OCI-LY3 (cell line): ENCODE measurements around the gene LCNL1.

Source experiments
- H2AFZ ChIP-seq: fragments of 200-600, 300-600 bp; shearing (Covaris generic); 2 replicates; pipeline ENCODE4 v1.6.0; 2014; ENCODE audit warnings: antibody characterized with exemption, low read depth, low read length
- H3K27ac ChIP-seq: fragments of 200-600, 300-600 bp; sonication (generic); 2 replicates; pipeline ENCODE4 v1.5.1; 2014; ENCODE audit warnings: mild to moderate bottlenecking, low read length, moderate library complexity, mixed read lengths
- H3K27me3 ChIP-seq: fragments of 200-600, 300-600 bp; sonication (generic); 2 replicates; pipeline ENCODE4 v1.6.1; 2014; ENCODE audit warnings: low read depth, low read length, mixed read lengths
- H3K36me3 ChIP-seq: fragments of 200-600, 300-600 bp; sonication (generic); replicated peaks from 2 replicates; pipeline ENCODE3; 2014; ENCODE audit warnings: low read depth, low read length, mixed read lengths
- H3K4me1 ChIP-seq: fragments of 300-600, 200-600 bp; sonication (generic); 2 replicates; pipeline ENCODE4 v1.6.1; 2014; ENCODE audit warnings: low read length, mixed read lengths
- H3K4me2 ChIP-seq: fragments of 200-600, 300-600 bp; sonication (generic); 2 replicates; pipeline ENCODE4 v1.6.1; 2014; ENCODE audit warnings: low read length, mixed read lengths
- H3K4me3 ChIP-seq: fragments of 300-600, 200-600 bp; sonication (generic); 2 replicates; pipeline ENCODE4 v1.5.1; 2014; ENCODE audit warnings: antibody characterized with exemption, mild to moderate bottlenecking, low read length, moderate library complexity
- H3K79me2 ChIP-seq: fragments of 300-600, 200-600 bp; shearing (Covaris generic); 2 replicates; pipeline ENCODE4 v1.6.1; 2014; ENCODE audit warnings: mild to moderate bottlenecking, low read length, mixed read lengths
- H3K9ac ChIP-seq: fragments of 300-600, 200-600 bp; shearing (Covaris generic); 2 replicates; pipeline ENCODE4 v1.6.0; 2014; ENCODE audit warnings: mild to moderate bottlenecking, low read length, moderate library complexity
- H3K9me3 ChIP-seq: fragments of 200-600, 300-600 bp; shearing (Covaris generic); 2 replicates; pipeline ENCODE4 v1.6.1; 2014; ENCODE audit warnings: low read length, mixed read lengths; ENCODE audit not compliant: insufficient read depth
- H4K20me1 ChIP-seq: fragments of 200-600, 300-600 bp; sonication (generic); 2 replicates; pipeline ENCODE4 v1.6.1; 2016; ENCODE audit warnings: low read length, mixed read lengths; ENCODE audit not compliant: insufficient read depth
- EZH2phosphoT487 ChIP-seq: fragments of 200-600 bp; shearing (Covaris generic); IDR thresholded peaks from 2 replicates; pipeline ENCODE4 v1.6.1; 2018; ENCODE audit warnings: antibody characterized with exemption, mixed run types, low read depth
- TF ChIP-seq, protein P1 (sequence below): fragments of 200-600, 300-600 bp; sonication (generic); IDR thresholded peaks from 2 replicates; pipeline ENCODE4 v1.5.1; 2014; ENCODE audit warnings: antibody characterized with exemption, low read length, low read depth

The LCNL1 gene

GRCh38 chr9:136951541-136952320, 31.1 kb upstream of the LCNL1 start, which contains the start of gene LCN12:
LCN12 (plus strand) TSS chr9:136952273; CDS start chr9:136952328, 55 bp downstream.
- TF ChIP-seq, protein P1, sequence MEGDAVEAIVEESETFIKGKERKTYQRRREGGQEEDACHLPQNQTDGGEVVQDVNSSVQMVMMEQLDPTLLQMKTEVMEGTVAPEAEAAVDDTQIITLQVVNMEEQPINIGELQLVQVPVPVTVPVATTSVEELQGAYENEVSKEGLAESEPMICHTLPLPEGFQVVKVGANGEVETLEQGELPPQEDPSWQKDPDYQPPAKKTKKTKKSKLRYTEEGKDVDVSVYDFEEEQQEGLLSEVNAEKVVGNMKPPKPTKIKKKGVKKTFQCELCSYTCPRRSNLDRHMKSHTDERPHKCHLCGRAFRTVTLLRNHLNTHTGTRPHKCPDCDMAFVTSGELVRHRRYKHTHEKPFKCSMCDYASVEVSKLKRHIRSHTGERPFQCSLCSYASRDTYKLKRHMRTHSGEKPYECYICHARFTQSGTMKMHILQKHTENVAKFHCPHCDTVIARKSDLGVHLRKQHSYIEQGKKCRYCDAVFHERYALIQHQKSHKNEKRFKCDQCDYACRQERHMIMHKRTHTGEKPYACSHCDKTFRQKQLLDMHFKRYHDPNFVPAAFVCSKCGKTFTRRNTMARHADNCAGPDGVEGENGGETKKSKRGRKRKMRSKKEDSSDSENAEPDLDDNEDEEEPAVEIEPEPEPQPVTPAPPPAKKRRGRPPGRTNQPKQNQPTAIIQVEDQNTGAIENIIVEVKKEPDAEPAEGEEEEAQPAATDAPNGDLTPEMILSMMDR: no peak
- TF ChIP-seq EZH2phosphoT487: no peak
- Histone ChIP-seq H3K4me2 (no peak within 1 kb of the TSS), H3K27ac (no peak within 1 kb of the TSS)

GRCh38 chr9:136952321-136952850, 30.4 kb upstream of the LCNL1 start:
- Histone ChIP-seq H3K9me3 (no peaks in the 10 kb centered on the region), H3K4me3 (no peak overlapping the region), H3K27ac (no peak overlapping the region), H3K36me3 (no peaks in the 10 kb centered on the region), H4K20me1 (no peaks in the 10 kb centered on the region), H3K79me2 (no peaks in the 10 kb centered on the region), H3K27me3 (no peaks in the 10 kb centered on the region; the same call in 1 of the 2 replicates), H3K4me2 (no peak overlapping the region), H3K9ac (no peak overlapping the region), H3K4me1 (peaks cover 20% of the 10 kb centered on the region), H2AFZ (no peak overlapping the region)
- TF ChIP-seq, protein P1: no peak
- no peak for TF ChIP-seq EZH2phosphoT487

More at GRCh38 chr9:136951541-136952320, 31.1 kb upstream of the LCNL1 start, which contains the start of gene LCN12:
- Histone ChIP-seq H3K79me2 (no peaks in the 10 kb centered on the region), H3K36me3 (no peaks in the 10 kb centered on the region), H3K4me1 (peaks cover 22% of the 10 kb centered on the region), H3K9ac (no peak within 1 kb of the TSS), H4K20me1 (no peaks in the 10 kb centered on the region), H3K4me3 (no peak within 1 kb of the TSS), H3K27me3 (no peaks in the 10 kb centered on the region; the same call in 1 of the 2 replicates), H2AFZ (no peak within 1 kb of the TSS), H3K9me3 (no peaks in the 10 kb centered on the region)

- no peak overlapping the region for H3K4me3 ChIP-seq
- peaks cover 13% of the 10 kb centered on the region for H3K4me1 ChIP-seq
- H2AFZ ChIP-seq: no peak overlapping the region
- no peak overlapping the region for H3K4me2 ChIP-seq
- no peaks in the 10 kb centered on the region; the same call in 1 of the 2 replicates for H3K27me3 ChIP-seq
- no peaks in the 10 kb centered on the region for H4K20me1 ChIP-seq
- TF ChIP-seq, protein P1: no peak
- TF ChIP-seq EZH2phosphoT487: no peak
- H3K36me3 ChIP-seq: no peaks in the 10 kb centered on the region
- H3K79me2 ChIP-seq: no peaks in the 10 kb centered on the region
- H3K9ac ChIP-seq: no peak overlapping the region
- H3K27ac ChIP-seq: no peak overlapping the region
- H3K9me3 ChIP-seq: no peaks in the 10 kb centered on the region
These were observed 29.7 kb upstream of the LCNL1 start for GRCh38 chr9:136952876-136953770.
